Adrenal gland (tissue), 5 donors: Measurements from ENCODE around the gene RABL6.
"Not testable (repeated sequence)": the region's sequence is repeated elsewhere in the genome, so short reads cannot be mapped to it uniquely, and the experiment has no call there.

Experiments
- POLR2A ChIP-seq, 2 donors: fragments of 450-650 bp; IDR thresholded peaks; one replicate each; pipeline ENCODE4 v1.6.1; 2017; ENCODE audit warnings: antibody characterized with exemption in 2 of 2, mild to moderate bottlenecking in 2 of 2, moderate library complexity in 1 of 2
- TF ChIP-seq, protein P1 (sequence below), 6 experiments: fragments of 450-650 bp in 4 of 6; fragments of 200-600 bp in 2 of 6; sonication (generic) in 1 of 6; IDR thresholded peaks; 1 replicate in 5 of 6; 2 replicates in 1 of 6; pipeline versions ENCODE4 v1.5.1 to v1.8.0; 2016 to 2021; ENCODE audit warnings: antibody characterized with exemption in 6 of 6, mild to moderate bottlenecking in 2 of 6, moderate library complexity in 1 of 6
- donor health status: DM: no; HTN: no; CAD: no.

DNA sequence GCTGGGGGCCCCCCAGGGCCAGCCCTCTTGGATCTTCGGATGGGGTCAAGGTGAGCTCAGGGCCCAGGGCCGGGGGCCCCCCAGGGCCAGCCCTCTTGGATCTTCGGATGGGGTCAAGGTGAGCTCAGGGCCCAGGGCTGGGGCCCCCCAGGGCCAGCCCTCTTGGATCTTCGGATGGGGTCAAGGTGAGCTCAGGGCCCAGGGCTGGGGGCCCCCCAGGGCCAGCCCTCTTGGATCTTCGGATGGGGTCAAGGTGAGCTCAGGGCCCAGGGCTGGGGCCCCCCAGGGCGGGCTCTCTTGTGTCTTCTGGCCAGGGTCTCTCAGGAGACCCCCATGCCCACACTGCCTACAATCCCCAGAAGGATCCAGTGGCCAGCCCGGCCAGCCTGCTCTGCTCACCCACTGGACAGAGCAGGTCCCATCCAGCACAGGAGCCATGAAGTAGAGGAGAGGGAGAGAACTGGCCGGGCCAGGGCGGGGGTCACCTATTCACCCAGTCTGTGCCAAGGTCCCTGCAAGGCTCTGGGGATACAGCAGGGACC is 4.7 kb upstream of the RABL6 start:
- TF ChIP-seq, protein P1, sequence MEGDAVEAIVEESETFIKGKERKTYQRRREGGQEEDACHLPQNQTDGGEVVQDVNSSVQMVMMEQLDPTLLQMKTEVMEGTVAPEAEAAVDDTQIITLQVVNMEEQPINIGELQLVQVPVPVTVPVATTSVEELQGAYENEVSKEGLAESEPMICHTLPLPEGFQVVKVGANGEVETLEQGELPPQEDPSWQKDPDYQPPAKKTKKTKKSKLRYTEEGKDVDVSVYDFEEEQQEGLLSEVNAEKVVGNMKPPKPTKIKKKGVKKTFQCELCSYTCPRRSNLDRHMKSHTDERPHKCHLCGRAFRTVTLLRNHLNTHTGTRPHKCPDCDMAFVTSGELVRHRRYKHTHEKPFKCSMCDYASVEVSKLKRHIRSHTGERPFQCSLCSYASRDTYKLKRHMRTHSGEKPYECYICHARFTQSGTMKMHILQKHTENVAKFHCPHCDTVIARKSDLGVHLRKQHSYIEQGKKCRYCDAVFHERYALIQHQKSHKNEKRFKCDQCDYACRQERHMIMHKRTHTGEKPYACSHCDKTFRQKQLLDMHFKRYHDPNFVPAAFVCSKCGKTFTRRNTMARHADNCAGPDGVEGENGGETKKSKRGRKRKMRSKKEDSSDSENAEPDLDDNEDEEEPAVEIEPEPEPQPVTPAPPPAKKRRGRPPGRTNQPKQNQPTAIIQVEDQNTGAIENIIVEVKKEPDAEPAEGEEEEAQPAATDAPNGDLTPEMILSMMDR (IDR thresholded peaks at IDR 0.05), result not testable (repeated sequence)
- TF ChIP-seq POLR2A (IDR thresholded peaks at IDR 0.05), result not testable (repeated sequence)
